HEK293 (cell line): Measurements from ENCODE around the gene MIF.

ENCODE experiments used
- CTCF ChIA-PET: fragments of 350-600 bp; formaldehyde crosslinking; extraction: SDS; loops from one replicate; lab custom pipeline; 2021; ENCODE audit warnings: antibody characterized with exemption; lab: Yijun Ruan, JAX
- POLR2A ChIA-PET: fragments of 300-600 bp; formaldehyde crosslinking; extraction: SDS; loops from one replicate; lab custom pipeline; 2020; ENCODE audit warnings: antibody characterized with exemption, inconsistent platforms; lab: Yijun Ruan, JAX
- H3K27ac ChIP-seq: fragments of 200-500 bp; sonication (Bioruptor generic); 2 replicates; pipeline ENCODE4 v1.5.1; 2014; ENCODE audit warnings: low read depth, low read length, control low read depth, inconsistent platforms; ENCODE audit errors: extremely low read depth
- H3K36me3 ChIP-seq, 2 experiments: fragments of 200-500 bp in 1 of 2; sonication (Bioruptor generic) in 1 of 2; 1 replicate in 1 of 2; 2 replicates in 1 of 2; pipeline ENCODE4 v1.5.1; 2014 to 2017; ENCODE audit warnings: inconsistent platforms in 2 of 2, low read length in 2 of 2; ENCODE audit not compliant: control insufficient read depth in 2 of 2, insufficient read depth in 1 of 2
- H3K4me1 ChIP-seq: fragments of 200-500 bp; sonication (Bioruptor generic); 2 replicates; pipeline ENCODE4 v1.5.1; 2014; ENCODE audit warnings: mild to moderate bottlenecking, low read length, inconsistent platforms; ENCODE audit not compliant: control insufficient read depth, insufficient read depth
- H3K4me3 ChIP-seq: 2 replicates; pipeline ENCODE4 v1.5.1; 2011; ENCODE audit warnings: low read depth, mild to moderate bottlenecking, control low read depth, low read length, moderate library complexity
- H3K9me3 ChIP-seq: fragments of 200-500 bp; sonication (Bioruptor generic); 2 replicates; pipeline ENCODE4 v1.5.1; 2014; ENCODE audit warnings: low read depth, low read length, inconsistent platforms; ENCODE audit not compliant: control insufficient read depth, insufficient read depth
- GLI4 ChIP-seq: fragments of 450-650 bp; formaldehyde crosslinking; IDR thresholded peaks from 2 replicates; pipeline ENCODE4 v1.5.1; 2016; ENCODE audit warnings: missing biosample characterization, missing genetic modification characterization
- MEIS1 ChIP-seq: sonication (generic); formaldehyde crosslinking; IDR thresholded peaks from 2 replicates; pipeline ENCODE4 v1.8.1; 2022; ENCODE audit warnings: missing genetic modification reagents, mild to moderate bottlenecking, borderline replicate concordance
- RBAK ChIP-seq: fragments of 450-650 bp; formaldehyde crosslinking; IDR thresholded peaks from 2 replicates; pipeline ENCODE4 v1.5.1; 2016; ENCODE audit warnings: missing biosample characterization, missing genetic modification characterization
- SCRT1 ChIP-seq: fragments of 450-650 bp; formaldehyde crosslinking; IDR thresholded peaks from 2 replicates; pipeline ENCODE4 v1.5.1; 2016; ENCODE audit warnings: missing biosample characterization, missing genetic modification characterization, borderline replicate concordance
- ZEB2 ChIP-seq: fragments of 450-650 bp; formaldehyde crosslinking; IDR thresholded peaks from 2 replicates; pipeline ENCODE4 v1.5.1; 2016; ENCODE audit warnings: missing biosample characterization, missing genetic modification characterization
- ZFP41 ChIP-seq: fragments of 450-650 bp; formaldehyde crosslinking; IDR thresholded peaks from 2 replicates; pipeline ENCODE4 v1.5.1; 2016; ENCODE audit warnings: missing biosample characterization, missing genetic modification characterization, borderline replicate concordance
- ZNF221 ChIP-seq: fragments of 450-650 bp; formaldehyde crosslinking; IDR thresholded peaks from 2 replicates; pipeline ENCODE4 v1.5.1; 2017; ENCODE audit warnings: missing biosample characterization, missing genetic modification characterization, borderline replicate concordance
- ZNF341 ChIP-seq: fragments of 450-650 bp; formaldehyde crosslinking; IDR thresholded peaks from 2 replicates; pipeline ENCODE4; 2016; ENCODE audit warnings: low read depth, missing biosample characterization, missing genetic modification characterization
- ZNF398 ChIP-seq: fragments of 450-650 bp; formaldehyde crosslinking; IDR thresholded peaks from 2 replicates; pipeline ENCODE4 v1.5.1; 2017; ENCODE audit warnings: missing biosample characterization, missing genetic modification characterization
- ZNF404 ChIP-seq: fragments of 450-650 bp; formaldehyde crosslinking; IDR thresholded peaks from 2 replicates; pipeline ENCODE4 v1.5.1; 2017; ENCODE audit warnings: missing biosample characterization, missing genetic modification characterization
- ZNF558 ChIP-seq: fragments of 450-650 bp; formaldehyde crosslinking; IDR thresholded peaks from 2 replicates; pipeline ENCODE4 v1.5.1; 2016; ENCODE audit warnings: missing biosample characterization, missing genetic modification characterization
- ZSCAN23 ChIP-seq: fragments of 450-650 bp; formaldehyde crosslinking; IDR thresholded peaks from 2 replicates; pipeline ENCODE4 v1.5.1; 2016; ENCODE audit warnings: missing biosample characterization, missing genetic modification characterization
- TF ChIP-seq, protein P1 (sequence below): fragments of 450-650 bp; formaldehyde crosslinking; IDR thresholded peaks from 2 replicates; pipeline ENCODE4 v1.5.1; 2016; ENCODE audit warnings: missing biosample characterization, missing genetic modification characterization, borderline replicate concordance
- TF ChIP-seq, protein P2 (sequence below): IDR thresholded peaks from 2 replicates; pipeline ENCODE4 v1.6.1; 2011; ENCODE audit warnings: mild to moderate bottlenecking, low read depth, low read length, borderline replicate concordance
- TF ChIP-seq, protein P3 (sequence below): fragments of 450-650 bp; formaldehyde crosslinking; IDR thresholded peaks from 2 replicates; pipeline ENCODE4 v1.5.1; 2016; ENCODE audit warnings: missing biosample characterization, missing genetic modification characterization

The MIF gene

DNA sequence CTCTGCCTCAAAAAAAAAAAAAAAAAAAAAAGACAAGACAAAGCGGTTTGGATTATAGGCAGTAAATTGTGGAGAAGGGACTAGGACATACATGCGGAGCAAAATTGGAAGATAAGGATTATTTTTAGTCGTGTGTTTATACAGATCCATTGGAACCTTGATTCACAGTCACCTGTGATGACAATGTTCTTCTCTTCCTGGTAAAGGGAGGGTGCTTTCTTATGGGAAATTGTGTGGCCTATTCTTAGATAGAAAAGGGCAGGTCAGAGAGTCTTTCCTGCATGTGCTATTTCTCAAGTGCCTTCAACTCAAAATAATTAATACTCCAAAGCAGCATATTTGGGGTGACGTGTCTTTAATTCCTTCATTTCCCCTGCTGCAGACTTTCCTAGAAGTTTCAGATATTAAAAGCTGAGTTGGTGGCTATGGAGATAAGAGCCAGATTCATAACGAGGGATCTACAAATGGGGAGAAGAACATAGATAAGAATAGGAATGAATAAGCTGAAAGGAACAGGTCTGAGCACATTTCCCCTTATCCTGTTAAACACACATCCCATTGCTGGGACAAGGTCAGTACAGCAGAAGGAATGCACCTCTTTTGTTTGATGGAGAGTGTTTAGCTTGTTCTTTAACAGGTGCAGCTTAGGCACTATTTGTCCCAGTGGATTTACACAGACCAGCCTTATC, 44.3 kb downstream of the MIF start:
- ChIA-PET POLR2A (interaction anchor here (0.7 to 1.1 kb wide), 2 partner anchors 25 to 307 kb away, joined by 3 to 4 read pairs; no protein-coding TSS in a partner anchor), CTCF (interaction anchor here (0.5 to 1.1 kb wide), 3 partner anchors 9 to 336 kb away, joined by 3 to 7 read pairs (median 5); no protein-coding TSS in a partner anchor)
- Histone ChIP-seq H3K9me3 (no peaks in the 10 kb centered on the region), H3K27ac (no peak overlapping the region), H3K4me1 (no peaks in the 10 kb centered on the region), H3K4me3 (no peak overlapping the region), H3K36me3 (no peaks in the 10 kb centered on the region)
- no peak for TF ChIP-seq GLI4 (tag by site-specific recombination)
- TF ChIP-seq ZSCAN23: no peak
- TF ChIP-seq SCRT1 (tag by site-specific recombination): no peak
- TF ChIP-seq, protein P1, sequence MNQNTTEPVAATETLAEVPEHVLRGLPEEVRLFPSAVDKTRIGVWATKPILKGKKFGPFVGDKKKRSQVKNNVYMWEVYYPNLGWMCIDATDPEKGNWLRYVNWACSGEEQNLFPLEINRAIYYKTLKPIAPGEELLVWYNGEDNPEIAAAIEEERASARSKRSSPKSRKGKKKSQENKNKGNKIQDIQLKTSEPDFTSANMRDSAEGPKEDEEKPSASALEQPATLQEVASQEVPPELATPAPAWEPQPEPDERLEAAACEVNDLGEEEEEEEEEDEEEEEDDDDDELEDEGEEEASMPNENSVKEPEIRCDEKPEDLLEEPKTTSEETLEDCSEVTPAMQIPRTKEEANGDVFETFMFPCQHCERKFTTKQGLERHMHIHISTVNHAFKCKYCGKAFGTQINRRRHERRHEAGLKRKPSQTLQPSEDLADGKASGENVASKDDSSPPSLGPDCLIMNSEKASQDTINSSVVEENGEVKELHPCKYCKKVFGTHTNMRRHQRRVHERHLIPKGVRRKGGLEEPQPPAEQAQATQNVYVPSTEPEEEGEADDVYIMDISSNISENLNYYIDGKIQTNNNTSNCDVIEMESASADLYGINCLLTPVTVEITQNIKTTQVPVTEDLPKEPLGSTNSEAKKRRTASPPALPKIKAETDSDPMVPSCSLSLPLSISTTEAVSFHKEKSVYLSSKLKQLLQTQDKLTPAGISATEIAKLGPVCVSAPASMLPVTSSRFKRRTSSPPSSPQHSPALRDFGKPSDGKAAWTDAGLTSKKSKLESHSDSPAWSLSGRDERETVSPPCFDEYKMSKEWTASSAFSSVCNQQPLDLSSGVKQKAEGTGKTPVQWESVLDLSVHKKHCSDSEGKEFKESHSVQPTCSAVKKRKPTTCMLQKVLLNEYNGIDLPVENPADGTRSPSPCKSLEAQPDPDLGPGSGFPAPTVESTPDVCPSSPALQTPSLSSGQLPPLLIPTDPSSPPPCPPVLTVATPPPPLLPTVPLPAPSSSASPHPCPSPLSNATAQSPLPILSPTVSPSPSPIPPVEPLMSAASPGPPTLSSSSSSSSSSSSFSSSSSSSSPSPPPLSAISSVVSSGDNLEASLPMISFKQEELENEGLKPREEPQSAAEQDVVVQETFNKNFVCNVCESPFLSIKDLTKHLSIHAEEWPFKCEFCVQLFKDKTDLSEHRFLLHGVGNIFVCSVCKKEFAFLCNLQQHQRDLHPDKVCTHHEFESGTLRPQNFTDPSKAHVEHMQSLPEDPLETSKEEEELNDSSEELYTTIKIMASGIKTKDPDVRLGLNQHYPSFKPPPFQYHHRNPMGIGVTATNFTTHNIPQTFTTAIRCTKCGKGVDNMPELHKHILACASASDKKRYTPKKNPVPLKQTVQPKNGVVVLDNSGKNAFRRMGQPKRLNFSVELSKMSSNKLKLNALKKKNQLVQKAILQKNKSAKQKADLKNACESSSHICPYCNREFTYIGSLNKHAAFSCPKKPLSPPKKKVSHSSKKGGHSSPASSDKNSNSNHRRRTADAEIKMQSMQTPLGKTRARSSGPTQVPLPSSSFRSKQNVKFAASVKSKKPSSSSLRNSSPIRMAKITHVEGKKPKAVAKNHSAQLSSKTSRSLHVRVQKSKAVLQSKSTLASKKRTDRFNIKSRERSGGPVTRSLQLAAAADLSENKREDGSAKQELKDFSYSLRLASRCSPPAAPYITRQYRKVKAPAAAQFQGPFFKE (tag by site-specific recombination): no peak
- TF ChIP-seq ZEB2 (tag by site-specific recombination): no peak
- no peak for TF ChIP-seq ZNF221 (tag by site-specific recombination)
- TF ChIP-seq, protein P2, sequence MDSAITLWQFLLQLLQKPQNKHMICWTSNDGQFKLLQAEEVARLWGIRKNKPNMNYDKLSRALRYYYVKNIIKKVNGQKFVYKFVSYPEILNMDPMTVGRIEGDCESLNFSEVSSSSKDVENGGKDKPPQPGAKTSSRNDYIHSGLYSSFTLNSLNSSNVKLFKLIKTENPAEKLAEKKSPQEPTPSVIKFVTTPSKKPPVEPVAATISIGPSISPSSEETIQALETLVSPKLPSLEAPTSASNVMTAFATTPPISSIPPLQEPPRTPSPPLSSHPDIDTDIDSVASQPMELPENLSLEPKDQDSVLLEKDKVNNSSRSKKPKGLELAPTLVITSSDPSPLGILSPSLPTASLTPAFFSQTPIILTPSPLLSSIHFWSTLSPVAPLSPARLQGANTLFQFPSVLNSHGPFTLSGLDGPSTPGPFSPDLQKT: no peak
- TF ChIP-seq, protein P3, sequence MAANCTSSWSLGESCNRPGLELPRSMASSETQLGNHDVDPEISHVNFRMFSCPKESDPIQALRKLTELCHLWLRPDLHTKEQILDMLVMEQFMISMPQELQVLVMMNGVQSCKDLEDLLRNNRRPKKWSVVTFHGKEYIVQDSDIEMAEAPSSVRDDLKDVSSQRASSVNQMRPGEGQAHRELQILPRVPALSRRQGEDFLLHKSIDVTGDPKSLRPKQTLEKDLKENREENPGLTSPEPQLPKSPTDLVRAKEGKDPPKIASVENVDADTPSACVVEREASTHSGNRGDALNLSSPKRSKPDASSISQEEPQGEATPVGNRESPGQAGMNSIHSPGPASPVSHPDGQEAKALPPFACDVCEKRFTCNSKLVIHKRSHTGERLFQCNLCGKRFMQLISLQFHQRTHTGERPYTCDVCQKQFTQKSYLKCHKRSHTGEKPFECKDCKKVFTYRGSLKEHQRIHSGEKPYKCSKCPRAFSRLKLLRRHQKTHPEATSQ: no peak
- TF ChIP-seq ZFP41 (tag by site-specific recombination): no peak
- TF ChIP-seq MEIS1 (CRISPR knock-in tag): no peak
- TF ChIP-seq ZNF398 (tag by site-specific recombination): no peak
- no peak for TF ChIP-seq ZNF341 (tag by site-specific recombination)
- TF ChIP-seq RBAK (tag by site-specific recombination): no peak
- TF ChIP-seq ZNF558: no peak
- no peak for TF ChIP-seq ZNF404 (tag by site-specific recombination)
